ENCODE results near the gene SBNO2.

SBNO2 gene

GRCh38 chr19:1109697-1110671, 64.1 kb downstream of the SBNO2 start:
- Histone ChIP-seq H3K36me3 (ENCODE audit: control insufficient read depth, insufficient read depth, low read length) (peaks cover 40% of the 10 kb centered on the region), H3K27ac (ENCODE audit: low read depth, low read length) (no peak overlapping the region)

GRCh38 chr19:1109032-1109551, 65.0 kb downstream of the SBNO2 start:
- no peak overlapping the region for H3K9ac ChIP-seq (ENCODE audit: low read depth, low read length)
- H3K36me3 ChIP-seq (ENCODE audit: control insufficient read depth, insufficient read depth, low read length): peaks cover 36% of the 10 kb centered on the region
- H3K4me3 ChIP-seq (ENCODE audit: low read depth, low read length): no peak overlapping the region
- H3K27me3 ChIP-seq (ENCODE audit: control insufficient read depth, insufficient read depth, low read length): no peaks in the 10 kb centered on the region
- H3K27ac ChIP-seq (ENCODE audit: low read depth, low read length): no peak overlapping the region
- H3K9me3 ChIP-seq (ENCODE audit: control insufficient read depth, insufficient read depth, low read length): no peaks in the 10 kb centered on the region
- no peaks in the 10 kb centered on the region; the same call in 1 of the 2 replicates for H3K4me1 ChIP-seq (ENCODE audit: control insufficient read depth, insufficient read depth, low read length)

More at GRCh38 chr19:1109697-1110671, 64.1 kb downstream of the SBNO2 start:
- no peaks in the 10 kb centered on the region for H3K9me3 ChIP-seq (ENCODE audit: control insufficient read depth, insufficient read depth, low read length)
- H3K4me3 ChIP-seq (ENCODE audit: low read depth, low read length): no peak overlapping the region
- H3K4me1 ChIP-seq (ENCODE audit: control insufficient read depth, insufficient read depth, low read length): no peaks in the 10 kb centered on the region; the same call in 1 of the 2 replicates
- H3K27me3 ChIP-seq (ENCODE audit: control insufficient read depth, insufficient read depth, low read length): no peaks in the 10 kb centered on the region
- no peak overlapping the region for H3K9ac ChIP-seq (ENCODE audit: low read depth, low read length)

GRCh38 chr19:1108291-1109031, 65.6 kb downstream of the SBNO2 start:
- H3K9me3 ChIP-seq (ENCODE audit: control insufficient read depth, insufficient read depth, low read length): no peaks in the 10 kb centered on the region
- no peak overlapping the region for H3K4me3 ChIP-seq (ENCODE audit: low read depth, low read length)
- H3K36me3 ChIP-seq (ENCODE audit: control insufficient read depth, insufficient read depth, low read length): peaks cover 35% of the 10 kb centered on the region
- no peak overlapping the region for H3K9ac ChIP-seq (ENCODE audit: low read depth, low read length)
- H3K27ac ChIP-seq (ENCODE audit: low read depth, low read length): no peak overlapping the region
- H3K4me1 ChIP-seq (ENCODE audit: control insufficient read depth, insufficient read depth, low read length): no peaks in the 10 kb centered on the region; the same call in 1 of the 2 replicates
- no peaks in the 10 kb centered on the region for H3K27me3 ChIP-seq (ENCODE audit: control insufficient read depth, insufficient read depth, low read length)

GRCh38 chr19:1107661-1108261, 66.3 kb downstream of the SBNO2 start:
- H3K36me3 ChIP-seq (ENCODE audit: control insufficient read depth, insufficient read depth, low read length): peaks cover 35% of the 10 kb centered on the region
- H3K27me3 ChIP-seq (ENCODE audit: control insufficient read depth, insufficient read depth, low read length): no peaks in the 10 kb centered on the region
- no peaks in the 10 kb centered on the region for H3K9me3 ChIP-seq (ENCODE audit: control insufficient read depth, insufficient read depth, low read length)
- peak overlapping the region; percentile 37 for H3K27ac ChIP-seq (ENCODE audit: low read depth, low read length)
- H3K9ac ChIP-seq (ENCODE audit: low read depth, low read length): no peak overlapping the region
- no peak overlapping the region for H3K4me3 ChIP-seq (ENCODE audit: low read depth, low read length)
- peaks cover under 1% of the 10 kb centered on the region; the same call in 1 of the 2 replicates for H3K4me1 ChIP-seq (ENCODE audit: control insufficient read depth, insufficient read depth, low read length)

- Histone ChIP-seq H3K36me3 (ENCODE audit: control insufficient read depth, insufficient read depth, low read length) (peaks cover 35% of the 10 kb centered on the region), H3K27ac (ENCODE audit: low read depth, low read length) (peak overlapping the region; percentile 37), H3K4me3 (ENCODE audit: low read depth, low read length) (no peak overlapping the region), H3K4me1 (ENCODE audit: control insufficient read depth, insufficient read depth, low read length) (peaks cover 5% of the 10 kb centered on the region), H3K9ac (ENCODE audit: low read depth, low read length) (no peak overlapping the region), H3K27me3 (ENCODE audit: control insufficient read depth, insufficient read depth, low read length) (no peaks in the 10 kb centered on the region), H3K9me3 (ENCODE audit: control insufficient read depth, insufficient read depth, low read length) (no peaks in the 10 kb centered on the region)
Measured at GRCh38 chr19:1106841-1107660, 67.0 kb downstream of the SBNO2 start.

- H3K27ac ChIP-seq (ENCODE audit: low read depth, low read length): no peak overlapping the region
- H3K9me3 ChIP-seq (ENCODE audit: control insufficient read depth, insufficient read depth, low read length): no peaks in the 10 kb centered on the region
- no peak overlapping the region for H3K9ac ChIP-seq (ENCODE audit: low read depth, low read length)
- H3K36me3 ChIP-seq (ENCODE audit: control insufficient read depth, insufficient read depth, low read length): peaks cover 35% of the 10 kb centered on the region
- H3K4me3 ChIP-seq (ENCODE audit: low read depth, low read length): no peak overlapping the region
- H3K4me1 ChIP-seq (ENCODE audit: control insufficient read depth, insufficient read depth, low read length): peaks cover 5% of the 10 kb centered on the region; the same call in 1 of the 2 replicates
- H3K27me3 ChIP-seq (ENCODE audit: control insufficient read depth, insufficient read depth, low read length): no peaks in the 10 kb centered on the region
Measured at GRCh38 chr19:1105873-1106840, 67.9 kb downstream of the SBNO2 start.

- peaks cover 28% of the 10 kb centered on the region for H3K36me3 ChIP-seq (ENCODE audit: control insufficient read depth, insufficient read depth, low read length)
- no peaks in the 10 kb centered on the region for H3K27me3 ChIP-seq (ENCODE audit: control insufficient read depth, insufficient read depth, low read length)
- H3K4me3 ChIP-seq (ENCODE audit: low read depth, low read length): peak overlapping the region; percentile 87
- H3K9ac ChIP-seq (ENCODE audit: low read depth, low read length): peak overlapping the region; percentile 86
- H3K27ac ChIP-seq (ENCODE audit: low read depth, low read length): peak overlapping the region; percentile 95
- no peaks in the 10 kb centered on the region for H3K9me3 ChIP-seq (ENCODE audit: control insufficient read depth, insufficient read depth, low read length)
- peaks cover 5% of the 10 kb centered on the region; the same call in 1 of the 2 replicates for H3K4me1 ChIP-seq (ENCODE audit: control insufficient read depth, insufficient read depth, low read length)
Measured at GRCh38 chr19:1105008-1105872, 68.8 kb downstream of the SBNO2 start.

GRCh38 chr19:1104311-1105007, 69.6 kb downstream of the SBNO2 start:
- H3K9me3 ChIP-seq (ENCODE audit: control insufficient read depth, insufficient read depth, low read length): no peaks in the 10 kb centered on the region
- H3K4me3 ChIP-seq (ENCODE audit: low read depth, low read length): peak overlapping the region; percentile 87
- H3K27me3 ChIP-seq (ENCODE audit: control insufficient read depth, insufficient read depth, low read length): no peaks in the 10 kb centered on the region
- H3K27ac ChIP-seq (ENCODE audit: low read depth, low read length): peak overlapping the region; percentile 95
- peaks cover 5% of the 10 kb centered on the region; the same call in 1 of the 2 replicates for H3K4me1 ChIP-seq (ENCODE audit: control insufficient read depth, insufficient read depth, low read length)
- H3K9ac ChIP-seq (ENCODE audit: low read depth, low read length): peak overlapping the region; percentile 86
- peaks cover 26% of the 10 kb centered on the region for H3K36me3 ChIP-seq (ENCODE audit: control insufficient read depth, insufficient read depth, low read length)
